Bone marrow (tissue), 2 donors: ENCODE results near the gene FASTKD3.
A peak's percentile ranks its signal among the peaks of the same experiment; 100 is the strongest.

Experiments used
- DNase-seq, 2 donors: peaks; one replicate each; lab custom pipeline; 2025; lab: John Stamatoyannopoulos, UW

Gene FASTKD3

DNA sequence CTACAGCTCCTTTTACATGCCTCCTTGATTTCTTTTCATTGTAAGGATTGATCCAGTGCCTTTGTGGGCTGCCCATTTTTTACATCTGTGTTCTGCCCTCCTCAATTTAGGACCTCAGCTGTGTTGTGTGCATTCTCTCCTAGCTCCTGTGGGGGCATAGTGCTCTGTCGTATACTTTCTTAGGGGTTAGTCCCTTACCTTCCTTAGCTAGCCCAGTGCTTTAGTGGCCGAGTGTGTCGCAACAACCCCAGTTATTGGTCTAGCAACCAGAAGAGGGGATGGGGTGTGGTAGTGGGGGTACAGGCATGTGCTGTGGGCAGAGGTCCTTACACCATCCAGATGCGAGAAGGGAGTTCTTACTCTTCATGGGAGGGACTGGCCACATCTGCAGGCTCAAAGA lies 12.3 kb upstream of the FASTKD3 start:
- no peak for DNase-seq

DNA sequence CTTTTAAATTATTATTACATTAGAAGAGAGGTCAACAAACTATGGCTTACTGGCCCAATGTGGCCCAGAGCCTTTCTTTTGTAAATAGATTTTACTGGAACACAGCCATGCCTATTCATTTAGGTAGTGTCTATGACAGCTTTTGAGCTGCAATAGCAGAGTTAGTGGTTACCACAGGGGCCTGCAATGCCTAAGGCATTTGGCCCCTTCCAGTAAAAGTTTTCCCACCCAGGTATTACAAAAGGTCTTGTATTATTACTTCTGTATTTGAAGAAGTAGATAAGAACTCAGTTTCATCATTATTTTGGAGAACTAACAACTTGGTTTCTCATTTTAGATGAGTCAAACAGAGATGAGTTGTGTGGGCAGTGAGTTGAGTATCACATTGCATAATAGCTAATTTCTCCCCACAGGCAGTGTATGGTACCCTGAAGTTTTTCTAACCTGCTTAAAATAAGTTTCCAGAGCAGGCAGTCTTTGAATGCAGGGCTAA lies 9.6 kb upstream of the FASTKD3 start:
- no peak for DNase-seq

DNA sequence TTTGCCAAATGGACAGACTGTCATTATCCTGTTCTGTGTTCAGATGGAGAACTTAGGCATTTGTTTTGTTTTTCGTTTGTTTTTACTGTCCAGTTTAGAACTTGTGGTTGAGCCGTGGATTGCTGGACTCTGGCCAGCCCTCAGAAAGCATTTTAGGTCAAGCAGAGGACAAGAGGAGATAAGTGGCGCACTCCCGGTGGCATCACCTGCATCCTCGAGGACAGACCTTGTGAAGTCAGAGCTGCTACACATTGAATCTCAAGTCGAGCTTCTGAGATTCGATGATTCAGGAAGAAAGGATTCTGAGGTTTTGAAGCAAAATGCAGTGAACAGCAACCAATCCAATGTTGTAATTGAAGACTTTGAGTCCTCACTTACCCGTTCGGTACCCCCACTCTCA lies 9.0 kb upstream of the FASTKD3 start:
- DNase-seq: no peak

GRCh38 chr5:7876867-7877266 lies 8.0 kb upstream of the FASTKD3 start:
- no peak for DNase-seq

GRCh38 chr5:7875151-7875550 lies 6.3 kb upstream of the FASTKD3 start:
- DNase-seq: no peak

DNA sequence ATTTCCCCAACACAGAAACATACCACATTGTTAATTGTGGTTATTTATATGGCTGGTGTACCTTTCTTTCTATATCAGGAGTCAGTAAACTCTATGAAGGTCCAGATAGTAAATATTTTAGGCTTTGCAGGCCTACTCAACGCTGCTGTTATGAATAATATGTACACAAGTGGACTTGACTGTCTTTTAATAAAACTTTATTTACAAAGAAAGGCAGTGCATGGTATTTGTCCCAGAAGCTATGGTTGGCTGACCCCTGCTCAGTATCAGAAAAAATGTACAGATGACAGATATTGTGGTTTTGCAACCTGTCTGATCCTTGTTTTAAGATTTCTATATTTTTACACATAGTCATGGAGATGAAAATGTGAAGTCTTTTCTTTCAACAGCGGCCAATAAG lies 5.8 kb upstream of the FASTKD3 start:
- DNase-seq: no peak

DNA sequence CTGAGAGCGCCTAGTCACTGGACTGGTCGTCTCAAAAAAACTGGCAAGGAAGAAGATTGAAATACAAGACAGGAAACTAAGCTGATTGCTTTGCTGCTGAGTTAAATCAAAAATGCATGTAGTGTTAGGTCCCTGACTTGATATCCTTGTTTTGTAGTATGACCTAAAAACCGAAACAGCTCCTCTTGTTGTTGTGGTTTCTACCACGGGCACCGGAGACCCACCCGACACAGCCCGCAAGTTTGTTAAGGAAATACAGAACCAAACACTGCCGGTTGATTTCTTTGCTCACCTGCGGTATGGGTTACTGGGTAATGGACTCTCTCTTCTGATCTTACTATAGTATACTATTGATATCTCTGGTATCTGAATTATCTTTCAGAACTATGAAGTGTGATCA lies 4.4 kb upstream of the FASTKD3 start:
- DNase-seq: no peak

- no peak for DNase-seq
Observed at GRCh38 chr5:7872517-7873130, 3.8 kb upstream of the FASTKD3 start.

- DNase-seq: no peak
Observed at GRCh38 chr5:7871653-7872052, 2.8 kb upstream of the FASTKD3 start.

- no peak for DNase-seq
Observed at GRCh38 chr5:7869474-7870136, 774 bp upstream of the FASTKD3 start.

GRCh38 chr5:7868427-7868772 lies 431 bp downstream of the FASTKD3 start:
- no peak for DNase-seq

- no peak for DNase-seq
Observed at GRCh38 chr5:7867260-7867659, 1.6 kb downstream of the FASTKD3 start.

- DNase-seq: no peak
Observed at GRCh38 chr5:7866196-7866595, 2.6 kb downstream of the FASTKD3 start.

GRCh38 chr5:7857926-7858632 lies 10.8 kb downstream of the FASTKD3 start:
- no peak for DNase-seq

DNA sequence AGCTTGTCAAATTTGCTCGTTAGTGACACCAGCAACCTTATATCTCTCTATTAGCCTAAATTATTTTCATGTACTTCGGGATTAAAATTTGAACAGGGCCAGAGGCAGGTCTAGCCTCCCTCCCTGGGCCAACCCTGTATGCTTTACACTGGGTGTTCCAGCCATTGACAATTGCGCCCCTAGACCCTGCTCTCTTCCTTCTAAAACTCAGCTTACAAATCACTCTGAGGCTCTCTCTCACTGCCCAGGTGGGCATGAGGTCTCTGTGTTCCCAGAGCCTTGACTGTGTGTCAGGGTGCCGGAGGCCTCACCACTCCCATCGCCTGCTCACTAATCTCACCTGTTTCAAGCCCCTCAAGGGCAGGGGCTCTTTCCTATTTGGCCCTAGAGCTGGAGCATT lies 11.5 kb downstream of the FASTKD3 start:
- DNase-seq: no peak

- peak in 1 of 2 donors; percentile 26 for DNase-seq
Observed at GRCh38 chr5:7856855-7857254, 12.0 kb downstream of the FASTKD3 start.

DNA sequence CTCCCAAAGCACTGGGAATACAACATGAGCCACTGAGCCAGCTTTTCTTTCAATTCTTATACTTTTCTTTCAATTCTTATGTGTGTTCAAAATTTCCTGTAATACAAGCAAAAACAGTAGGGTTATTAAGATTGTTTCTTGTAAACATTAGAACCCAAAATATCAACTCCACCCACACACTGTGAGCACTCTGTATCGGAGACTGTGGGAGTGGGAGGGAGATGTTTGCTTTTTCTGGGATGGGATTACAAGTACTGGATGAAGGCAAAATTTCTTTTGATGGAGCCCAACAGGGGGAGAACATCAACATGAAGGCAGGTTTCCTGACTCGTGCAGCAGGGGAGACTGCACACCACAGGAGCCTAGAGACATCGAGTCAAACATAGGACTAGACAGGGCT lies 13.2 kb downstream of the FASTKD3 start:
- no peak for DNase-seq

DNA sequence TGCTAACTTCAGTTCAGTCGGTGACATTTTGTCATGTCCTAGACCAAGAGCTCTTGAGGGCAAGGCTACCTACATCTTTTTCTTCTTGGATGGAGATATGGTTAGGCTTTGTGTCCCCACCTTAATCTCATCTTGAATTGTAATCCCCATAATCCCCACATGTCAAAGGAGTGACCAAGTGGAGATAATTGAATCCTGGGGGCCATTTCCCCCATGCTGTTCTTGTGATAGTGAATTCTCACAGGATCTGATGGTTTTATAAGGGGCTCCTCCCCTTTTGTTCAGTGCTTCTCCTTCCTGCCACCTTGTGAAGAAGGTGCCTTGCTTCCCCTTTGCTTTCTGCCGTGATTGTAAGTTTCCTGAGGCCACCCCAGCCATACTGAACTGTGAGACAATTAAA lies 15.8 kb downstream of the FASTKD3 start:
- DNase-seq: no peak

DNA sequence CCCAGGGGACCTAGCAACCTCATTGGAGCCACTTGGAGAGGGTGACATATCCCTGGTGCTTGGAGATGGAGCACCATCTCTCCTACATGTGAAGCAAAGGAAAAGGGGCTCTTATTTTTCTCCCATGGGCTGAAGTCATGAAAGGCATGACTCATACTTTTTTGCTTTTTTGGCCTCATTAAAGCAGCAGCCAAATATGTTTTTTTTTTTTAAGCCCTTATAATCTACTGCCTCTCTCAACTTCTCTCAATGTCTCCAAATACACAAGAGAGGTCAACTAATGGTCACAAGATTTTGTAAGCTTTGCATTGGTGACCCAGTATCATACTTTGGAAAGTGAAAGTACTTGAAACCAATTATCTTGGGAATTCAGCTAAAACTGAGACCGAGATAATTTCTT lies 16.3 kb downstream of the FASTKD3 start:
- no peak for DNase-seq

GRCh38 chr5:7851617-7852289 lies 17.1 kb downstream of the FASTKD3 start:
- DNase-seq: no peak

DNA sequence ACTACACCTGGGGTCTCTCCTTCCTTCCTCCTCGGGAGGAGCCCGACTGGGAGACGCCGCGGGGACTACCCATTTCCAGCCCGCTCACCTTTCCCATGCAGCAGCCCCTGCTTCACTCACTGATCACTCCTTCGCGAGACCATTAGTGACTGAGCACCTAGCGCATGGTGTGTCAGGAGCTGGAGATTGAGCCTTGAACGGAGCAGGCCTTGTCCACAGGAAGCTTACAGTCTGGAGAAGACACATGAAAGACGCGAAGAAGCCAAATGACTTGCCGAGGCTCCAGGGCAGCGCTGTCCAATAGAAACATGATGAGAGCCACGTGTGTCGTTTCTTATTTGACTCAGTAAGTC lies 17.6 kb downstream of the FASTKD3 start:
- no peak for DNase-seq

- no peak for DNase-seq
Observed at GRCh38 chr5:7850395-7851239, 18.2 kb downstream of the FASTKD3 start, which contains the start of gene CFAP90. Gene CFAP90 (minus strand): TSS chr5:7851133. CDS start chr5:7851021, 112 bp downstream.
